SH-SY5Y (cell line): ENCODE measurements around the gene NAV2.

Experiments used
- GATA2 ChIP-seq: IDR thresholded peaks from 2 replicates; pipeline ENCODE4 v1.6.1; 2011; ENCODE audit warnings: mild to moderate bottlenecking, low read depth, low read length
- GATA3 ChIP-seq: IDR thresholded peaks from 2 replicates; pipeline ENCODE4 v1.6.1; 2011; ENCODE audit warnings: low read depth, mild to moderate bottlenecking, low read length, moderate library complexity

DNA sequence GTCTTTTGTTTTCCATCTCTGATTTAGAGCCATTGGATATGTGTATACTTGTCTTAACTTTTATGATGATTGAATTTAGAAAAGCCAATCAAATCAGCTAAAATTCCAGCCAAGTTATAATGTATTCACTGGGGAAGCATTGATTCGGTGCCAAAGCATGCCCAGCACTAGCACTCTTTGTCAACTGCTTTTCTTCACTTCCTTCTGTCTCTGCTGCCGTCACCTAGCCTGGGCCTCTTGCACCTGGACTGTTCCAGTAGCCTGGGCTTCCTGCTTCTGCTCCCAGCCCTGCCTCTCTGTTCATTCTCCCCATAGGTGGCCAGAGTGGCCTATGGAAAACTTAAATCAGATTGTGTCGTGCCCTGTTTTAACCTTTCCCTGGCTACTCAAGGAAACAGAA is 80.7 kb downstream of the NAV2 start:
- TF ChIP-seq GATA3 (no peak), GATA2 (no peak)
